Stomach smooth muscle (tissue), 2 donors: ENCODE measurements around the gene RELN.

Experiments
- H3K27ac ChIP-seq: one replicate; pipeline ENCODE4 v1.7.0; 2013; ENCODE audit warnings: mild to moderate bottlenecking, low read length, inconsistent platforms
- H3K27me3 ChIP-seq, 2 donors: one replicate each; pipeline ENCODE4 v1.7.0; 2013; ENCODE audit warnings: low read length in 2 of 2; ENCODE audit not compliant: insufficient read depth in 2 of 2, control insufficient read depth in 1 of 2
- H3K36me3 ChIP-seq, 2 donors: one replicate each; pipeline ENCODE4 v1.7.0; 2013; ENCODE audit warnings: low read length in 2 of 2; ENCODE audit not compliant: control insufficient read depth in 2 of 2, insufficient read depth in 2 of 2
- H3K4me1 ChIP-seq: one replicate; pipeline ENCODE4 v1.7.0; 2013; ENCODE audit warnings: low read length; ENCODE audit not compliant: control insufficient read depth, insufficient read depth
- H3K4me3 ChIP-seq, 2 donors: one replicate each; pipeline ENCODE4 v1.7.0; 2013; ENCODE audit warnings: low read length in 2 of 2
- H3K9ac ChIP-seq, 2 donors: one replicate each; pipeline ENCODE4 v1.7.0; 2013; ENCODE audit warnings: low read length in 2 of 2, mild to moderate bottlenecking in 1 of 2
- H3K9me3 ChIP-seq, 2 donors: one replicate each; pipeline ENCODE4 v1.7.0; 2013; ENCODE audit warnings: low read length in 2 of 2; ENCODE audit not compliant: control insufficient read depth in 2 of 2
- donor health status: healthy.
- donor health status: Pancreatic carcinoma.

RELN gene

DNA sequence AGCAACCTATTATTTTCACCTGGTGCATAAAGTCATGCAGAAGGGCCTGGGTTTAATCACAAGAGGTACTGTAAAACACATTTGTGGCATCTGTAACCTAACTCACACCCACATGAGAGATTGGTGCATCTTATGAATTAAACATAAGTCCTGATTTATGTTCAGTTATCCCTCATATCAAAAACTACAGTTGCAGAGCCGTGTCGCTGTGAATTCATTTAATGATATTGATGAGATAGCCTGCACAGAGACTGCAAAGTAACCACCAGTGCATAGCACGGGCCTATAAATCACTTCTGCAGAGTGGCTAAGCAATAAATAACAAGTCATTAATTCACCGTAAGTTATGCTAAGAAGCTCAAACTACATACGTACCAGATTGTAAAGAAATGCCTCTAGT is 178.2 kb downstream of the RELN start:
- H3K9ac ChIP-seq: no peak overlapping the region
- H3K4me3 ChIP-seq: no peak overlapping the region
- H3K9me3 ChIP-seq: no peaks in the 10 kb centered on the region
- no peaks in the 10 kb centered on the region for H3K36me3 ChIP-seq
- H3K27me3 ChIP-seq: no peaks in the 10 kb centered on the region
- no peak overlapping the region for H3K27ac ChIP-seq
- no peaks in the 10 kb centered on the region for H3K4me1 ChIP-seq

DNA sequence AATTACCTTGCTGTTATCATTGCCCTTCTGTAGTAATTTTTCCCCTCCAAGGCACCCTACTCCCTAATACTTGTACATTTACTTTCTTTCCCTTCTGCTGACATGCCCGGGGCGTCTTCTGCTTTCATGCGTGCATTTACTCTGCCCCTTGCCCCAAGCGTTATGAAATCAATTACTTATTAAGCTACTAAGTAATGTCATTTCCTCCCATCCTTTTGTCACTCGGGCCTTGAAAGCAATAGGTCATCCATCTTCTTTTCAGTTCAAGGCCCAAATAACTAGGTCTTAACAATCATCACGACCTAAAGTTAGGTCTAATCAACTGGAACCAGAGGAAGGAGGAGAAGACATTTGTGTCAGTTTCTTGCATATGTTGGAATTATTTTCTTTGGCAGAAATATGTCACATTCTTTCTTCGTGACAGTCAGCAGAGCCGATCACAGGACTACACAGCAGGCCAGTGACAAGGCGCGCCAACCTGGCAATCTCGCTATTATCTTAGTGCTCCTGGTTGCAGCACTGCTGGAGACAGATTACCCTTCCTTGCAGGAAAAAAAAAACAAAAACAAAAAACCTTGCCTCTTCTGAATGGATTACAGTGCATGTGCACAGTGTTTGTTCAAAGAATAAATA is 179.2 kb downstream of the RELN start:
- Histone ChIP-seq H3K4me3 (no peak overlapping the region), H3K9ac (no peak overlapping the region), H3K36me3 (no peaks in the 10 kb centered on the region), H3K27me3 (no peaks in the 10 kb centered on the region), H3K4me1 (no peaks in the 10 kb centered on the region), H3K27ac (no peak overlapping the region), H3K9me3 (no peaks in the 10 kb centered on the region)

DNA sequence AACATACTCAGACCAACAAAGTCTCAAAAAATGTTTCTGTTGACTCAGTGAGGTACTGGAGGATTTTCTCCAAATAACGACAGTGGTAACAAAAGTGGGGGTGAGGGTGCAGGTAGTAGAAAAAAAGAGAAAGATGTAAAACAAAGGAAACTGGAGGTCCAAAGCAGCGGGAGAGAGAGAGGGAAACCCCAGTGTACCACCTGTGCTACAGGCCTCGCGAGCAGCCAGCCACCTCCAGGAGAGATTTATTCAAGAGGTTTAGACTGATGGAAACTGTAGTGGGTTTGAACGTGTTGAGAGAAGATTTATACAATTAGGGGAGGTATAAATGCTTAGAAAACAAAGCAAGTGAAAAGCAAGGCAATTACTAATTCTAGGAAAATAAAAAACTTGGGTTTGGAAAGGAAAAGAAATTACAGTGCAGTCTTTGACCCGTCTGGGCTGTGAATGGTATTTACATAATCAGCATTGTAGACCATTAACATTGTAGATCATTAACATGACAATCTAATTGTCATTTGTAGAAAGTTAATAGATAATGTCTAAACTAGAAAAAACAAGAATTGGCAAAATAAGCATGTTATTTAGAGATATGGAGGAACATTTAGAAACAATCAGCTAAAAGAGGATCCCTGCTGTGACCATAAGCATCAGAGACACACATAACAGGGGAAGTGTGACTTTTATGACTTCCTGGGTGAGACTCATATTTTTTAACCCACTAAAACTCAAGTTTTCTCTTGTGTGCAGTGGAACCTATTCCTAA is 180.0 kb downstream of the RELN start:
- Histone ChIP-seq H3K27me3 (no peaks in the 10 kb centered on the region), H3K27ac (no peak overlapping the region), H3K9ac (no peak overlapping the region), H3K9me3 (no peaks in the 10 kb centered on the region), H3K4me3 (no peak overlapping the region), H3K36me3 (no peaks in the 10 kb centered on the region), H3K4me1 (no peaks in the 10 kb centered on the region)

DNA sequence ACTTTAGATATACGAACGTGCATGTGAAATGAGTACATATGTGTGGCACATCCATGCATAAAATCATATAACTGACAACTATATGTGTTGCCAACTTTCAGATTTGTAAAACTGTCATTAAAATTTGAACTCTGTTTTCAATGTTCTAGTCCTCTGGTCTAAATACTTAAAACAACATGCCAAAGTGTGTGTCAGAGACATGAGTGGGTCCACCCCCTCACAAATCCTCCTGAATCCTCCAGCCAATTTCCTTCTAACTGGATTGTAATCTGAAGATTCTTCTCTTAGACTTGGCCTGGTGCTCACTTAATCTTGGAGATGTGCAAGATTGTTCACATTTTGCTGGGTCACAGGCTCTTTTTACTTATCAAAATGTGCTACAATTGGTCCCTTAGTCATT is 184.1 kb downstream of the RELN start:
- Histone ChIP-seq H3K36me3 (no peaks in the 10 kb centered on the region), H3K4me1 (no peaks in the 10 kb centered on the region), H3K4me3 (no peak overlapping the region), H3K9me3 (no peaks in the 10 kb centered on the region), H3K9ac (no peak overlapping the region), H3K27ac (no peak overlapping the region), H3K27me3 (no peaks in the 10 kb centered on the region)

DNA sequence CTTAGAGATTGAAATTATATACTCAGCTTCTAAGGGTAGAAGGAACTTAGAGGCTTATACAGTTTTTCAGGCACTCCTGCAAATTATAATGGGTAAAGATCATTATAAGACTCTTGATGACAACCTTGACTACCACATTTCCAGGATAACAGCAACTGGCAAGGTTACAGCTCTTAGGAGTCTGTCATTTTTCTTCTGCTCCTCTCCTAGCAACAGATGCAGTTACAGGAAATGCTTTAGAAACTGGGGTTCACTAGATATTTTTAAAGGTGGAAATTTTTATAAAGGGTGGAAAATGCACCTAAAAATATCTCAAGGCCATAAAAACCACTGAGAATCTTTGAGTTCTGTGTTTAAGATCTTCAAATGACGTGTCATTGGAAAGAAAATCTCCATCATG is 185.8 kb downstream of the RELN start:
- H3K9ac ChIP-seq: no peak overlapping the region
- H3K36me3 ChIP-seq: no peaks in the 10 kb centered on the region

DNA sequence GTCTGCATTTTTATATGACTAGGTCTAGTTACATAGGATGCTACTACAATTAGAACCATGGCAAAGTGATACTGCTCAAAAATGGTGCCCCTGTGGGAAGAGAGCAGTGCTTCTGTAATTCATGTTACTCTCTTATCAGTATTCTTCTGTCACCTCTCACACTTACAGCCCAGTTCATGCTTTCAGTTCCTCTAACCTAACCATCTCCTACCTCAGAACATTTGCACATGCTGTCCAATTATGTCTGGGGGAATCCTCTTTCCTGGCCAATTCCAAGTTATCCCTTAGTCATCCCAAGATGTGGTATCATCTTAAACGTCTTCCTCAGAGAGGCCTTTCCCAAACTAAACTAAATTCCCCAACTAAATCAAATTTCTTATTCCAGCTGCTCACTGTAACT is 190.2 kb downstream of the RELN start:
- Histone ChIP-seq H3K27ac (no peak overlapping the region), H3K27me3 (no peaks in the 10 kb centered on the region), H3K36me3 (no peaks in the 10 kb centered on the region), H3K4me3 (no peak overlapping the region), H3K9me3 (no peaks in the 10 kb centered on the region), H3K9ac (no peak overlapping the region), H3K4me1 (no peaks in the 10 kb centered on the region)

More for the DNA sequence above, 185.8 kb downstream of the RELN start:
- H3K27ac ChIP-seq: no peak overlapping the region
- no peaks in the 10 kb centered on the region for H3K4me1 ChIP-seq
- H3K4me3 ChIP-seq: no peak overlapping the region
- no peaks in the 10 kb centered on the region for H3K9me3 ChIP-seq
- H3K27me3 ChIP-seq: no peaks in the 10 kb centered on the region

DNA sequence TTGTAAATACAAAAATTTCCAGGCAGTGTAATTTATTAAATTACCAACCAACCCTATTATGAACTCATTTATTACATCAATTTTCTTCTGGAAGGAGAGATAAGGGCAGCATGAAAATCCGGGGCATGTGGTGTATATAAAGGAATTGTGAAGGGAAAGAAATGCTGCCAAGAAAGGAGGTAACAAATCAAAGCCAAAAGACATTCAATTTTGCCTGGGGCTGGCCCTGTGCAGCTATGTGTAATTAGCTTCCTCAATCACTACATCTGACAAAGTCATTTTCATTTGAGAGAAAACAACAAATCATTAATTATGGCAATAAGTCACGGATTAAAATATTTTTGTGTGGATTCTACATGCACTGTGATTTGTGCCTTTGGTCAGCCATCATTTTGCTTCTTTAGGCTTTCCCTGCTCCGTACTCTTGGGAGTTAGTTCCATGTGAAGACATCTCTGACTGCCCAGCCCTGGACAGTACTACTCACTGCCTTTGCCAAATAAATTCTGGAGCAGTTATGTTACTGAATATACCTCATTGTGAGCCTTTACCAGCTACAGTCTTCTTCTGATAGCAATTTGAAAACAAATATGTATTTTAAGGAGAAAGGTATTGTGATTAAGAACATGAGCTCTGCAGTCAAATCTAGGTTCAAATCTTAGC is 191.7 kb downstream of the RELN start:
- Histone ChIP-seq H3K4me1 (no peaks in the 10 kb centered on the region), H3K4me3 (no peak overlapping the region), H3K27ac (no peak overlapping the region)

DNA sequence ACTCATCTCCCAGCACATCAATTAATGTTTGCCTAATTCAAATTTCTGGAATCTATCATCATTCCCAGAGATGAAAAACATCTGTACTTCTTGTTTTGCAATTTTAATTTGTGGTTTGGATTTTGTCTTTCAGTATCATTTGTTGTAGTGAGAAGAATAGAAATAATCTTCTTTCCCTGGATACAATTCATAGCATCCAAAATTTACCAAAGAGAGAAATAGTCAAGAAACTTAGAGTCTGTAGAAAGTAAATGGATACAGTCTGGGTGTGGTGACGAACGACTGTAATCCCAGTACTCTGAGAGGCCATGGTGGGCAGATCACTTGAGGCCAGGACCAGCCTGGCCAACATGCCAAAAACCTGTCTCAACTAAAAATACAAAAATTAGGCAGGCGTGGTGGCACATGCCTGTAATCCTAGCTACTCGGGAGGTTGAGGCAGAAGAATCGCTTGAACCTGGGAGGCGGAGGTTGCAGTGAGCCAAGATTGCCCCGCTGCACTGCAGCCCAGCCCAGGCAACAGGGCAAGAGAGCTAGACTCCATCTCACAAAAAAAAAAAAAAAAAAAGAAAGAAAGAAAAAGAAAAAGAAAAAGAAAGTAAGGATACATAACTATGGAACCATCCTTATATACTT is 193.0 kb downstream of the RELN start:
- H3K27ac ChIP-seq: no peak overlapping the region
- H3K9ac ChIP-seq: no peak overlapping the region
- no peaks in the 10 kb centered on the region for H3K4me1 ChIP-seq
- H3K36me3 ChIP-seq: no peaks in the 10 kb centered on the region
- no peaks in the 10 kb centered on the region for H3K9me3 ChIP-seq
- H3K4me3 ChIP-seq: no peak overlapping the region
- H3K27me3 ChIP-seq: no peaks in the 10 kb centered on the region

More for the DNA sequence above, 191.7 kb downstream of the RELN start:
- H3K9me3 ChIP-seq: no peaks in the 10 kb centered on the region
- no peak overlapping the region for H3K9ac ChIP-seq
- no peaks in the 10 kb centered on the region for H3K36me3 ChIP-seq
- no peaks in the 10 kb centered on the region for H3K27me3 ChIP-seq

DNA sequence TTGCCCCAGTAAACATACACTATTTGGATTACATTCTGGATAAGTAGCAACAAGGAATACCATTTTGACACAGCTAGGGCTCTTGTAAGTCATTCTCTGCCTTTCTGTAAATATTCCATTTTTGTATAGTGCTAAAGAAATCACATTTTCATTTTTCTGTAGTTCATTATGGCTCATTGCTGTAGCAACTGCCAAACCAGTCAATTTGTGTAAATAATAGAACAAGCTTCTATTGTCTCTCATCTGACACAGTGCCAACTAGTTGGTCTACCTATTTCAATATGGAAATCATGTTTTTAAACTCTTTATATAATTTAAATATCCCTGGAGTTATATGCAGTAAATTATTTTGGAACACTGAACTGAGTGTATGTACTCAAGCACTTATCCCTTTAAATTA is 193.7 kb downstream of the RELN start:
- Histone ChIP-seq H3K36me3 (no peaks in the 10 kb centered on the region), H3K9ac (no peak overlapping the region), H3K9me3 (no peaks in the 10 kb centered on the region), H3K4me1 (no peaks in the 10 kb centered on the region), H3K27ac (no peak overlapping the region), H3K4me3 (no peak overlapping the region), H3K27me3 (no peaks in the 10 kb centered on the region)

DNA sequence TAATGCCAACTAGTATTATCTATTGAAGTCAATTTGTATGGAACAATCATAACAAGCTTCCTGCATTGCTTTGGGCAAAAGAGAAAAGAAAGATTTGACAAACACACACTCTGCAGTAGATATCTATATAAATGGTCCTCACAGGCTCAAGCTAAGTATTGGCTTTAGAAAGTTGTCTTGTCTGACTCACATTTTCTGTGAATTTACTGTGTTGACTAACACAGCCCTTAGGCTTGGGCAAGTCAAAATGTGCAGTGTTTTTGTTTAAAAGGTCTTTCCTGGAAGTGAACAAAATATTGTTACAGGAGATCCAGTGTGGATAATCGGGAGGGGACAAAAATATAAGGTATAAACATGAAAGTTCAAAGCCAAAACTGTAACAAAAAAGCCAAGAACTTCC is 194.4 kb downstream of the RELN start:
- no peak overlapping the region for H3K4me3 ChIP-seq
- no peak overlapping the region for H3K27ac ChIP-seq
- no peak overlapping the region for H3K9ac ChIP-seq
- H3K9me3 ChIP-seq: no peaks in the 10 kb centered on the region
- no peaks in the 10 kb centered on the region for H3K36me3 ChIP-seq
- H3K27me3 ChIP-seq: no peaks in the 10 kb centered on the region
- no peaks in the 10 kb centered on the region for H3K4me1 ChIP-seq
